NT2/D1 (cell line): Measurements from ENCODE around the gene RAP1GAP.
"Not testable (repeated sequence)": the region's sequence is repeated elsewhere in the genome, so short reads cannot be mapped to it uniquely, and the experiment has no call there.

Source experiments
- DNase-seq: peaks from one replicate; pipeline ENCODE4 v3.0.0-alpha.2; 2011; ENCODE audit warnings: low read depth, low spot score
- H3K27me3 ChIP-seq: 2 replicates; pipeline ENCODE4 v1.6.0; 2011; ENCODE audit warnings: mild to moderate bottlenecking; ENCODE audit not compliant: insufficient read length, insufficient read depth
- H3K36me3 ChIP-seq: 2 replicates; pipeline ENCODE4 v1.6.1; 2011; ENCODE audit warnings: mild to moderate bottlenecking, low read length, mixed read lengths; ENCODE audit not compliant: insufficient read depth, insufficient read length
- H3K4me1 ChIP-seq: 2 replicates; pipeline ENCODE4 v1.5.1; 2011; ENCODE audit not compliant: insufficient read depth, insufficient read length
- H3K4me3 ChIP-seq: 2 replicates; pipeline ENCODE4 v1.5.1; 2011; ENCODE audit warnings: low read depth; ENCODE audit not compliant: insufficient read length
- H3K9ac ChIP-seq: 2 replicates; pipeline ENCODE4 v1.6.0; 2011; ENCODE audit warnings: low read depth; ENCODE audit not compliant: insufficient read length
- H3K9me3 ChIP-seq: 2 replicates; pipeline ENCODE4 v1.5.1; 2011; ENCODE audit warnings: mild to moderate bottlenecking, low read length; ENCODE audit not compliant: insufficient read depth
- SUZ12 ChIP-seq: IDR thresholded peaks from 2 replicates; pipeline ENCODE4 v1.6.1; 2011; ENCODE audit not compliant: insufficient read length, insufficient read depth; ENCODE audit errors: extremely low read depth
- YY1 ChIP-seq: IDR thresholded peaks from 2 replicates; pipeline ENCODE4 v1.6.1; 2011; ENCODE audit not compliant: insufficient read length, insufficient read depth
- ZNF274 ChIP-seq: IDR thresholded peaks from 2 replicates; pipeline ENCODE4 v1.6.1; 2011; ENCODE audit warnings: mild to moderate bottlenecking, low read depth, low read length

RAP1GAP gene

DNA sequence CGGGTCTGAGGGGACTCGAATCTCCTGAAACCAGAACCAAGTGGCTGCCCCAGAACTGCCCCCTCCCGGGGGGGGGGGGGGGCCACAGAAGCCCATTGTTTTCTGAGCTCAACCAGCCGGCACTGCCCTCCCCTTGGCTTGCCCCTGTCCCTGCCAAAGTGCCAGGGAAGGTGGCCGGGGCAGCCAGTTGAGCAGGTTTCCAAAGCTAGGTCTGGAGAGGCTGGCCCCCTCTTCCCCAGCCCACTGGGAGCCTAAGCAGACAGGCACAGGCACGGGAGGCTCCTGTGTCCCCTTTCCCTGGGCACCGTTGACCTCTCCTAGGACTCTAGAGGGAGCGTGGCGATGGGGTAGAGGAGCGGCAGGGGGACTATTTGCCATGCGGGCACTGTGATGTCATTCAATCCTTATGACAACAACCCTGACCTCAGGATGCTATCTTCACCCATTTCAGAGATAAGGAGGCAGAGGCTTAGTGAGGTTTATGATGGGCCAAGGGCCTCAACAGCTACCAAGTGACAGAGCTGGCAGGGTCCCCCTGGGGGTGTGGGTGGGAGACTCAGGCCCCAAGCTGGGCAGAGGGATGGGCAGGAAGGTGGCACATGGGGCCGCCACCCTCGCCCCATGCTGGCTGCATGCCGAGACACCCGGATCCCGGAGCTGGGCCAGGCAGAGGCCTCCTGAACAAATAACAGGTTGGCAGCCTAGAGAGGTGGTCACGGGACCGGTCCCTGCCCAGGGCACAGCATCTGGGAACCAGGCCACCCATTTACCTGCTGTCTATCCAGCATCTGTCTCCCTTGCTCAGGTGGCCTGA, 35.0 kb downstream of the RAP1GAP start:
- Histone ChIP-seq H3K4me1 (peaks cover 24% of the 10 kb centered on the region), H3K36me3 (no peaks in the 10 kb centered on the region), H3K27me3 (no peaks in the 10 kb centered on the region), H3K4me3 (no peak overlapping the region), H3K9me3 (no peaks in the 10 kb centered on the region), H3K9ac (peak overlapping the region; percentile 10)
- no peak for DNase-seq
- TF ChIP-seq ZNF274 (no peak), SUZ12 (no peak), YY1 (no peak)

- no peak for DNase-seq
- no peak overlapping the region for H3K4me3 ChIP-seq
- H3K36me3 ChIP-seq: no peaks in the 10 kb centered on the region
- H3K27me3 ChIP-seq: no peaks in the 10 kb centered on the region
- peaks cover 18% of the 10 kb centered on the region for H3K4me1 ChIP-seq
- H3K9ac ChIP-seq: no peak overlapping the region
- no peaks in the 10 kb centered on the region for H3K9me3 ChIP-seq
- no peak for TF ChIP-seq SUZ12
- TF ChIP-seq YY1: no peak
- no peak for TF ChIP-seq ZNF274
Observed at GRCh38 chr1:21633141-21633755, 35.9 kb downstream of the RAP1GAP start.

- H3K4me1 ChIP-seq: peaks cover 20% of the 10 kb centered on the region
- no peak for DNase-seq
Observed at GRCh38 chr1:21631944-21632887, 36.9 kb downstream of the RAP1GAP start.

GRCh38 chr1:21631590-21631943, 37.6 kb downstream of the RAP1GAP start:
- H3K36me3 ChIP-seq, H3K27me3 ChIP-seq, H3K4me3 ChIP-seq, DNase-seq, H3K9me3 ChIP-seq: not testable (repeated sequence)
- Histone ChIP-seq H3K9ac (peak overlapping the region; percentile 32), H3K4me1 (peaks cover 20% of the 10 kb centered on the region)

More at GRCh38 chr1:21631944-21632887, 36.9 kb downstream of the RAP1GAP start:
- TF ChIP-seq SUZ12: no peak
- no peak for TF ChIP-seq ZNF274
- TF ChIP-seq YY1: no peak
- Histone ChIP-seq H3K27me3 (no peaks in the 10 kb centered on the region), H3K9me3 (no peaks in the 10 kb centered on the region), H3K9ac (peak overlapping the region; percentile 32), H3K4me3 (no peak overlapping the region), H3K36me3 (no peaks in the 10 kb centered on the region)

DNA sequence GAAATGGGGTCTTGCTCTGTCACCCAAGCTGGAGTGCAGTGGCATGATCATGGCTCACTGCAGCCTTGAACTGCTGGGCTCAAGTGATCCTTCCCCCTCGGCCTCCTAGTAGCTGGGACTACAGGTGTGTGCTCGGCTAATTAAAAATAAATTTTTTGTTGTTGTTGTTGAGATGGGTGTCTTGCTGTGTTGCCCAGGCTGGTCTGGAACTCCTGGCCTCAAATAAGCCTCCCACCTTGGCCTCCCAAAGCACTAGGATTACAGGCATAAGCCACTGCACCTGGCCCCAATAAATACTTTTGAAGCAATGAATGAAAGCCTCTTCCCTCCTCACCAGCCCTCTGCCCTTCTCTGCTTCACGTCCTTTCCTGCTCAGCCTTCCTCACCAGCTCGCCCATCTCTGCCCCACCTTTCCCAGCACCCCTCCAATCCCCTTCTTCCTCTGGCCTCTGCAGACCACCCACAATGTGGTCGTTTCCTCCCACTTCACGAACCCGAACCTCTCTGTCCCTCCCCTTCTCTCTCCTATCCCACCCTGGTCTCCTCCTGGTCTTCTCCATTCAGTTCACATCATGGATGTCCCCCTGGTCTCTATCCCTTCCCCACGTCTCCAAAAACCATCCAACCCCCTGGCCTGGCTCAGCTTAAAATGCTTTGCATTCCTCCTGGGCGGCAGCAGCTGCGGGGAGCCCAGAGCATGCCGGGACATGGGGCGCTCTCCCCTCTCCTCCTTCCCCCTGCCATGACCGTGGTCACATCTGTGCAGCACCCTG, 38.4 kb downstream of the RAP1GAP start:
- Histone ChIP-seq H3K4me3 (no peak overlapping the region), H3K9ac (no peak overlapping the region), H3K4me1 (peaks cover 20% of the 10 kb centered on the region), H3K27me3 (no peaks in the 10 kb centered on the region), H3K36me3 (no peaks in the 10 kb centered on the region), H3K9me3 (no peaks in the 10 kb centered on the region)
- DNase-seq: no peak
- TF ChIP-seq SUZ12 (no peak), ZNF274 (no peak), YY1 (no peak)

DNA sequence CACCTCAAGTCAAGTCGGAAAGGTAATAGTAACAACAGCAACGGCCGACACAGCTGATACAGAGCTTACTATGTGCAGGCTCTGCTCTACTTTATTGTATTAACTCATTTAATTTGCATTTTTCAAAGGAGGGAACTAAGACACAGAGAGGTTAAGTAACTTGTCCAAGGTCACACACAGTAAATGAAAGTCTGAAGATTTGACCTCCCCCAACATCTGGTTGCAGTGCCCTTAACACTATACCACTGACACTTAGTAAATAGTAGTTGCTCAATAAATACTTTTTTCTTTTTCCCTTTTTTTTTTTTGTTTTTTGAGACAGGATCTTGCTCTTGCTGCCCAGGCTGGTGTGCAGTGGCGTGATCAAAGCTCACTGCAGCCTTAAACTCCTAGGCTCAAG, 39.2 kb downstream of the RAP1GAP start:
- no peak overlapping the region for H3K9ac ChIP-seq
- H3K36me3 ChIP-seq: no peaks in the 10 kb centered on the region
- no peaks in the 10 kb centered on the region for H3K27me3 ChIP-seq

More for the DNA sequence above, 39.2 kb downstream of the RAP1GAP start:
- no peak for DNase-seq
- TF ChIP-seq SUZ12: no peak
- TF ChIP-seq ZNF274: no peak
- TF ChIP-seq YY1: no peak
- H3K4me3 ChIP-seq: no peak overlapping the region
- H3K9me3 ChIP-seq: no peaks in the 10 kb centered on the region
- H3K4me1 ChIP-seq: peaks cover 18% of the 10 kb centered on the region
